Peyer's patch (tissue), 4 donors: ENCODE data around the gene SSH2.

Experiments
- CTCF ChIP-seq, 6 experiments: fragments of 450-650 bp in 4 of 6; fragments of 200-600 bp in 2 of 6; sonication (generic) in 1 of 6; IDR thresholded peaks; one replicate each; pipeline ENCODE4 v1.5.1; 2017 to 2019; ENCODE audit warnings: antibody characterized with exemption in 6 of 6, mild to moderate bottlenecking in 3 of 6, moderate library complexity in 1 of 6
- POLR2A ChIP-seq, 2 donors: fragments of 450-650 bp; IDR thresholded peaks; one replicate each; pipeline ENCODE4 v1.5.1; 2017; ENCODE audit warnings: antibody characterized with exemption in 2 of 2, mild to moderate bottlenecking in 2 of 2, moderate library complexity in 2 of 2

GRCh38 chr17:29715680-29716079 lies 214.3 kb downstream of the SSH2 start:
- TF ChIP-seq CTCF (IDR thresholded peaks at IDR 0.05) (no peak), POLR2A (IDR thresholded peaks at IDR 0.05) (no peak)
